ENCODE measurements around the gene AFAP1.

AFAP1 gene

GRCh38 chr4:7985072-7985471, 45.4 kb upstream of the AFAP1 start:
- H3K4me2 ChIP-seq (ENCODE audit: low read length) = no peak overlapping the region
- no peak overlapping the region for H3K4me3 ChIP-seq (ENCODE audit: low read depth, low read length)
- H3K36me3 ChIP-seq (ENCODE audit: control insufficient read depth, insufficient read depth, low read length) = no peaks in the 10 kb centered on the region
- no peak overlapping the region for H3K9ac ChIP-seq
- no peaks in the 10 kb centered on the region for H3K4me1 ChIP-seq
- H3K27me3 ChIP-seq (ENCODE audit: control insufficient read depth, insufficient read depth, low read length) = no peaks in the 10 kb centered on the region
- no peaks in the 10 kb centered on the region for H3K79me2 ChIP-seq
- H2AFZ ChIP-seq = no peak overlapping the region
- no peak for TF ChIP-seq CTCF (IDR thresholded peaks at IDR 0.05)
- no peak overlapping the region for H3K27ac ChIP-seq
- H3K9me3 ChIP-seq (ENCODE audit: control insufficient read depth, low read length) = no peaks in the 10 kb centered on the region

- Histone ChIP-seq H3K9me3 (ENCODE audit: control insufficient read depth, low read length) (no peaks in the 10 kb centered on the region), H3K79me2 (no peaks in the 10 kb centered on the region), H2AFZ (no peak overlapping the region), H3K4me2 (ENCODE audit: low read length) (no peak overlapping the region), H3K9ac (no peak overlapping the region), H3K27ac (no peak overlapping the region), H3K4me3 (ENCODE audit: low read depth, low read length) (no peak overlapping the region), H3K27me3 (ENCODE audit: control insufficient read depth, insufficient read depth, low read length) (no peaks in the 10 kb centered on the region), H3K36me3 (ENCODE audit: control insufficient read depth, insufficient read depth, low read length) (no peaks in the 10 kb centered on the region), H3K4me1 (no peaks in the 10 kb centered on the region)
- no peak for TF ChIP-seq CTCF (IDR thresholded peaks at IDR 0.05)
Observed at GRCh38 chr4:7984286-7984925, 44.7 kb upstream of the AFAP1 start.

DNA sequence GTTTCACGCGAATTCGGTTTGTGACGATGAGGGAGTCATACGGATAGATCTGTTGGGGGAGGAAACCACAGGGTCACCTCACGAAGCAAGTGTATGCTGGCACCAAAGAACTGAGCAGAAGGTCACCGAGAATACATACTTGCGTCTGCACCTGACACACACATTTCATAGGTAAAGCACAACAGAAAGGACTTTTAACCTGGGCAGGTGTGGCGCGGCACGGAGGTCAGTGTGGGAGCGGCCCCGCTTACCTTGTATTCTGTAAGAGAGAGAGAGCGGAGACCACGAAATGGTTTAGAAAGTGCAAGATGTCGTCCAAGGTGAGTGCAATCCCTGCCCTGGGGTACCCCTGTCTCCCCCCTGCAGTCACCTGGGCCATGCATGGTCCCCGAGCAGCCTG, 43.6 kb upstream of the AFAP1 start:
- H3K79me2 ChIP-seq = no peaks in the 10 kb centered on the region

GRCh38 chr4:7981738-7982394, 42.2 kb upstream of the AFAP1 start:
- H3K36me3 ChIP-seq (ENCODE audit: control insufficient read depth, insufficient read depth, low read length) = no peaks in the 10 kb centered on the region
- TF ChIP-seq CTCF (IDR thresholded peaks at IDR 0.05) = no peak
- H3K9ac ChIP-seq = no peak overlapping the region
- H3K79me2 ChIP-seq = no peaks in the 10 kb centered on the region
- no peaks in the 10 kb centered on the region for H3K27me3 ChIP-seq (ENCODE audit: control insufficient read depth, insufficient read depth, low read length)
- no peaks in the 10 kb centered on the region for H3K9me3 ChIP-seq (ENCODE audit: control insufficient read depth, low read length)
- no peak overlapping the region for H3K4me2 ChIP-seq (ENCODE audit: low read length)
- H3K4me1 ChIP-seq = no peaks in the 10 kb centered on the region
- no peak overlapping the region for H3K27ac ChIP-seq
- H3K4me3 ChIP-seq (ENCODE audit: low read depth, low read length) = no peak overlapping the region
- no peak overlapping the region for H2AFZ ChIP-seq

More for the DNA sequence above, 43.6 kb upstream of the AFAP1 start:
- Histone ChIP-seq H2AFZ (no peak overlapping the region), H3K9me3 (ENCODE audit: control insufficient read depth, low read length) (no peaks in the 10 kb centered on the region), H3K9ac (no peak overlapping the region), H3K27ac (no peak overlapping the region), H3K27me3 (ENCODE audit: control insufficient read depth, insufficient read depth, low read length) (no peaks in the 10 kb centered on the region), H3K4me1 (no peaks in the 10 kb centered on the region), H3K4me2 (ENCODE audit: low read length) (no peak overlapping the region), H3K36me3 (ENCODE audit: control insufficient read depth, insufficient read depth, low read length) (no peaks in the 10 kb centered on the region), H3K4me3 (ENCODE audit: low read depth, low read length) (no peak overlapping the region)
- TF ChIP-seq CTCF (IDR thresholded peaks at IDR 0.05) = no peak

- Histone ChIP-seq H3K4me1 (no peaks in the 10 kb centered on the region), H3K4me2 (ENCODE audit: low read length) (no peak overlapping the region), H3K27me3 (ENCODE audit: control insufficient read depth, insufficient read depth, low read length) (no peaks in the 10 kb centered on the region), H3K79me2 (no peaks in the 10 kb centered on the region), H3K4me3 (ENCODE audit: low read depth, low read length) (no peak overlapping the region), H3K9ac (no peak overlapping the region), H3K9me3 (ENCODE audit: control insufficient read depth, low read length) (no peaks in the 10 kb centered on the region), H3K27ac (no peak overlapping the region), H3K36me3 (ENCODE audit: control insufficient read depth, insufficient read depth, low read length) (no peaks in the 10 kb centered on the region), H2AFZ (no peak overlapping the region)
- TF ChIP-seq CTCF (IDR thresholded peaks at IDR 0.05) = no peak
Observed at GRCh38 chr4:7980036-7980435, 40.4 kb upstream of the AFAP1 start.
